ENCODE measurements around the gene DDR2. TPM values are rescaled to one million over a fixed set of nuclear protein-coding genes. Genes with fewer than 3 reads are reported as not detected.

DDR2 gene
- total RNA-seq, 4 donors from 2014 or later = 76.5 to 120 (median 103) TPM

GRCh38 chr1:162609306-162609705 lies 23.0 kb upstream of the DDR2 start:
- H3K4me3 ChIP-seq = no peak overlapping the region
- H3K27ac ChIP-seq = no peak overlapping the region
- H3K36me3 ChIP-seq = peaks cover 0 to 10% (median 0%) of the 10 kb centered on the region in 3 donors
- H3K9me3 ChIP-seq = no peaks in the 10 kb centered on the region
- peaks cover 0 to 18% (median 0%) of the 10 kb centered on the region in 4 donors for H3K4me1 ChIP-seq
- H3K27me3 ChIP-seq = no peaks in the 10 kb centered on the region
- WGBS, 2 donors = 75 to 100% methylated on average over 2 of the region's 2 CpGs
- no peak for DNase-seq (ENCODE audit: low spot score in 2 of 2)
- no peak for TF ChIP-seq POLR2A (IDR thresholded peaks at IDR 0.05)
- TF ChIP-seq EP300 (IDR thresholded peaks at IDR 0.05) = no peak
- TF ChIP-seq CTCF (IDR thresholded peaks at IDR 0.05) = no peak

- Histone ChIP-seq H3K27ac (peak overlapping the region in 3 of 4 donors; percentile 36 to 50 (median 48)), H3K9me3 (peaks cover 0 to 12% (median 5%) of the 10 kb centered on the region in 4 donors), H3K36me3 (peaks cover 0 to 5% (median 0%) of the 10 kb centered on the region in 3 donors), H3K4me1 (peaks cover 0 to 18% (median 0%) of the 10 kb centered on the region in 4 donors), H3K4me3 (no peak overlapping the region), H3K27me3 (no peaks in the 10 kb centered on the region)
- TF ChIP-seq POLR2A (IDR thresholded peaks at IDR 0.05) (no peak), EP300 (IDR thresholded peaks at IDR 0.05) (peak in 1 of 2 donors; percentile 72), CTCF (IDR thresholded peaks at IDR 0.05) (no peak)
- 38 to 49% methylated on average over 8 of the region's 8 CpGs for WGBS, 2 donors
- peak; percentile 42 to 55 for DNase-seq (ENCODE audit: low spot score in 2 of 2)
These were observed 19.5 kb upstream of the DDR2 start for GRCh38 chr1:162612606-162613400.

GRCh38 chr1:162616848-162617247 lies 15.4 kb upstream of the DDR2 start:
- TF ChIP-seq EP300 (IDR thresholded peaks at IDR 0.05) = no peak
- TF ChIP-seq POLR2A (IDR thresholded peaks at IDR 0.05) = no peak
- TF ChIP-seq CTCF (IDR thresholded peaks at IDR 0.05) = no peak
- Histone ChIP-seq H3K27ac (no peak overlapping the region), H3K4me3 (no peak overlapping the region), H3K27me3 (no peaks in the 10 kb centered on the region), H3K36me3 (no peaks in the 10 kb centered on the region), H3K4me1 (peaks cover 0 to 18% (median 0%) of the 10 kb centered on the region in 4 donors), H3K9me3 (peaks cover 0 to 16% (median 7%) of the 10 kb centered on the region in 4 donors)
- WGBS, 2 donors = 96 to 100% methylated on average over 1 of the region's 1 CpG
- DNase-seq (ENCODE audit: low spot score in 2 of 2) = no peak

- no peak for TF ChIP-seq CTCF (IDR thresholded peaks at IDR 0.05)
- no peak for TF ChIP-seq EP300 (IDR thresholded peaks at IDR 0.05)
- TF ChIP-seq POLR2A (IDR thresholded peaks at IDR 0.05) = no peak
- H3K4me1 ChIP-seq = peaks cover 0 to 14% (median 0%) of the 10 kb centered on the region in 4 donors
- DNase-seq (ENCODE audit: low spot score in 2 of 2) = no peak
- H3K9me3 ChIP-seq = peaks cover 0 to 16% (median 7%) of the 10 kb centered on the region in 4 donors
- H3K4me3 ChIP-seq = no peak overlapping the region
- WGBS, 2 donors = 96 to 100% methylated on average over 1 of the region's 1 CpG
- H3K27ac ChIP-seq = no peak overlapping the region
- no peaks in the 10 kb centered on the region for H3K36me3 ChIP-seq
- H3K27me3 ChIP-seq = no peaks in the 10 kb centered on the region
These were observed 14.8 kb upstream of the DDR2 start for GRCh38 chr1:162617513-162617912.

GRCh38 chr1:162619076-162619475 lies 13.2 kb upstream of the DDR2 start:
- peaks cover 0 to 16% (median 7%) of the 10 kb centered on the region in 4 donors for H3K9me3 ChIP-seq
- H3K4me3 ChIP-seq = no peak overlapping the region
- no peaks in the 10 kb centered on the region for H3K27me3 ChIP-seq
- DNase-seq (ENCODE audit: low spot score in 2 of 2) = no peak
- H3K36me3 ChIP-seq = no peaks in the 10 kb centered on the region
- TF ChIP-seq CTCF (IDR thresholded peaks at IDR 0.05) = no peak
- no peak for TF ChIP-seq EP300 (IDR thresholded peaks at IDR 0.05)
- TF ChIP-seq POLR2A (IDR thresholded peaks at IDR 0.05) = no peak
- WGBS, 2 donors = 54 to 61% methylated on average over 3 of the region's 3 CpGs
- H3K27ac ChIP-seq = no peak overlapping the region
- H3K4me1 ChIP-seq = no peaks in the 10 kb centered on the region
